OCI-LY1 (cell line): Measurements from ENCODE around the gene SEMG1.

Experiments
- H2AFZ ChIP-seq: fragments of 200-600 bp; sonication (generic), shearing (Covaris generic); 2 replicates; pipeline ENCODE4 v1.6.0; 2014; ENCODE audit warnings: antibody characterized with exemption, mild to moderate bottlenecking, low read length
- H3F3A ChIP-seq: fragments of 200-600 bp; sonication (generic), shearing (Covaris generic); 2 replicates; pipeline ENCODE4 v1.6.0; 2014; ENCODE audit warnings: mild to moderate bottlenecking, antibody characterized with exemption, low read length, moderate library complexity; ENCODE audit not compliant: insufficient read depth
- H3K27ac ChIP-seq: fragments of 200-600 bp; sonication (generic); 2 replicates; pipeline ENCODE4 v1.5.1; 2014; ENCODE audit warnings: low read length, mixed run types, mild to moderate bottlenecking, low read depth; ENCODE audit not compliant: poor library complexity, severe bottlenecking
- H3K27me3 ChIP-seq: fragments of 200-600 bp; sonication (generic); 2 replicates; pipeline ENCODE4 v1.6.0; 2014; ENCODE audit warnings: antibody characterized with exemption, mild to moderate bottlenecking, low read length, moderate library complexity; ENCODE audit not compliant: insufficient read depth
- H3K36me3 ChIP-seq: fragments of 200-600 bp; sonication (generic); 2 replicates; pipeline ENCODE4 v1.6.1; 2014; ENCODE audit warnings: mild to moderate bottlenecking, antibody characterized with exemption, low read length, moderate library complexity, mixed read lengths; ENCODE audit not compliant: insufficient read depth
- H3K4me1 ChIP-seq: fragments of 200-600 bp; sonication (generic); 2 replicates; pipeline ENCODE4 v1.5.1; 2014; ENCODE audit warnings: mild to moderate bottlenecking, low read length, moderate library complexity; ENCODE audit not compliant: insufficient read depth, severe bottlenecking
- H3K4me2 ChIP-seq: fragments of 200-600 bp; sonication (generic), shearing (Covaris generic); 2 replicates; pipeline ENCODE4 v1.6.1; 2014; ENCODE audit warnings: low read length
- H3K4me3 ChIP-seq: fragments of 200-600 bp; sonication (generic); 2 replicates; pipeline ENCODE4 v1.5.1; 2014; ENCODE audit warnings: low read length, low read depth, mild to moderate bottlenecking, mixed read lengths; ENCODE audit not compliant: poor library complexity, severe bottlenecking
- H3K79me2 ChIP-seq: fragments of 200-600 bp; shearing (Covaris generic); 2 replicates; pipeline ENCODE4 v1.6.1; 2016; ENCODE audit warnings: mixed run types, low read length, mixed read lengths; ENCODE audit not compliant: insufficient read depth
- H3K9ac ChIP-seq: fragments of 200-600 bp; sonication (generic), shearing (Covaris generic); 2 replicates; pipeline ENCODE4 v1.6.1; 2014; ENCODE audit warnings: mild to moderate bottlenecking, low read length, mixed read lengths
- H3K9me2 ChIP-seq: fragments of 200-600 bp; sonication (generic), shearing (Covaris generic); 2 replicates; pipeline ENCODE4 v1.6.1; 2014; ENCODE audit warnings: low read depth, mild to moderate bottlenecking, low read length, mixed read lengths
- H3K9me3 ChIP-seq: fragments of 200-600 bp; shearing (Covaris generic); 2 replicates; pipeline ENCODE4 v1.6.1; 2014; ENCODE audit warnings: low read length, mixed read lengths
- H4K20me1 ChIP-seq: fragments of 200-600 bp; sonication (generic), shearing (Covaris generic); 2 replicates; pipeline ENCODE4 v1.6.0; 2016; ENCODE audit warnings: mild to moderate bottlenecking, low read length; ENCODE audit not compliant: insufficient read depth
- CTCF ChIP-seq: fragments of 200-600 bp; sonication (generic), shearing (Covaris generic); IDR thresholded peaks from 2 replicates; pipeline ENCODE4 v1.5.1; 2017; ENCODE audit warnings: mild to moderate bottlenecking, antibody characterized with exemption, low read length, moderate library complexity, mixed read lengths
- EZH2 ChIP-seq: fragments of 200-600 bp; sonication (generic), shearing (Covaris generic); IDR thresholded peaks from 2 replicates; pipeline ENCODE4 v1.8.0; 2017; ENCODE audit warnings: borderline replicate concordance, mixed run types, mild to moderate bottlenecking, antibody characterized with exemption, low read length, moderate library complexity, mixed read lengths

Gene SEMG1

GRCh38 chr20:45257161-45257560, 50.3 kb downstream of the SEMG1 start:
- H3K79me2 ChIP-seq, result no peaks in the 10 kb centered on the region
- no peaks in the 10 kb centered on the region for H3K9me3 ChIP-seq
- no peak overlapping the region for H3K27ac ChIP-seq
- no peak overlapping the region for H2AFZ ChIP-seq
- no peaks in the 10 kb centered on the region for H3K36me3 ChIP-seq
- H3K4me2 ChIP-seq, result no peak overlapping the region
- H3K27me3 ChIP-seq, result 0 out of 2 replicates have a peak, but pooled peaks cover 2% of the 10 kb centered on the region
- no peak overlapping the region for H3K4me3 ChIP-seq
- no peaks in the 10 kb centered on the region for H4K20me1 ChIP-seq
- no peaks in the 10 kb centered on the region for H3K9me2 ChIP-seq
- H3K9ac ChIP-seq, result no peak overlapping the region
- TF ChIP-seq CTCF (no peak), EZH2 (no peak)
- H3K4me1 ChIP-seq, result no peaks in the 10 kb centered on the region
- H3F3A ChIP-seq, result no peaks in the 10 kb centered on the region

- no peak overlapping the region for H3K9ac ChIP-seq
- H3K9me2 ChIP-seq, result no peaks in the 10 kb centered on the region
- TF ChIP-seq CTCF, result no peak
- no peak for TF ChIP-seq EZH2
- no peaks in the 10 kb centered on the region for H4K20me1 ChIP-seq
- no peak overlapping the region for H3K4me3 ChIP-seq
- H3K4me1 ChIP-seq, result no peaks in the 10 kb centered on the region
- H3K36me3 ChIP-seq, result no peaks in the 10 kb centered on the region
- no peak overlapping the region for H2AFZ ChIP-seq
- no peak overlapping the region for H3K27ac ChIP-seq
- no peak overlapping the region for H3K4me2 ChIP-seq
- H3K9me3 ChIP-seq, result no peaks in the 10 kb centered on the region
- no peaks in the 10 kb centered on the region for H3F3A ChIP-seq
- 0 out of 2 replicates have a peak, but pooled peaks cover 2% of the 10 kb centered on the region for H3K27me3 ChIP-seq
- H3K79me2 ChIP-seq, result no peaks in the 10 kb centered on the region
These were observed 50.9 kb downstream of the SEMG1 start for GRCh38 chr20:45257711-45258110.

GRCh38 chr20:45258259-45258658, 51.4 kb downstream of the SEMG1 start:
- Histone ChIP-seq H3K4me1 (no peaks in the 10 kb centered on the region), H4K20me1 (no peaks in the 10 kb centered on the region), H3K36me3 (no peaks in the 10 kb centered on the region), H3K79me2 (no peaks in the 10 kb centered on the region), H3K9me3 (no peaks in the 10 kb centered on the region), H3K4me3 (no peak overlapping the region), H3K27ac (no peak overlapping the region), H3F3A (no peaks in the 10 kb centered on the region), H3K27me3 (0 out of 2 replicates have a peak, but pooled peaks cover 2% of the 10 kb centered on the region), H2AFZ (no peak overlapping the region), H3K9me2 (no peaks in the 10 kb centered on the region), H3K9ac (no peak overlapping the region), H3K4me2 (no peak overlapping the region)
- TF ChIP-seq CTCF (no peak), EZH2 (no peak)
